ENCODE measurements around the gene RC3H1.
"Not testable (repeated sequence)": the region's sequence is repeated elsewhere in the genome, so short reads cannot be mapped to it uniquely, and the experiment has no call there.

The RC3H1 gene

GRCh38 chr1:174022080-174022975, at the start of gene RC3H1:
TSS of gene RC3H1 (minus strand) at chr1:174022357. CDS start at chr1:173992985, 29,372 bp downstream.
- peak; percentile 83 for DNase-seq (ENCODE audit: low read depth)

GRCh38 chr1:174070614-174071013, 48.5 kb upstream of the RC3H1 start:
- DNase-seq (ENCODE audit: low read depth) = no peak

- no peak for DNase-seq (ENCODE audit: low read depth)
These were observed 45.8 kb upstream of the RC3H1 start for GRCh38 chr1:174068000-174068399.

GRCh38 chr1:174060090-174060489, 37.9 kb upstream of the RC3H1 start:
- DNase-seq (ENCODE audit: low read depth) = no peak

- no peak for DNase-seq (ENCODE audit: low read depth)
These were observed 36.5 kb upstream of the RC3H1 start for GRCh38 chr1:174058624-174059023.

GRCh38 chr1:174056609-174057008, 34.5 kb upstream of the RC3H1 start:
- DNase-seq (ENCODE audit: low read depth) = not testable (repeated sequence)

GRCh38 chr1:174055797-174056196, 33.6 kb upstream of the RC3H1 start:
- DNase-seq (ENCODE audit: low read depth) = not testable (repeated sequence)

- DNase-seq (ENCODE audit: low read depth) = no peak
These were observed 31.7 kb upstream of the RC3H1 start for GRCh38 chr1:174053826-174054225.

GRCh38 chr1:174052621-174053020, 30.5 kb upstream of the RC3H1 start:
- no peak for DNase-seq (ENCODE audit: low read depth)

GRCh38 chr1:174051956-174052355, 29.8 kb upstream of the RC3H1 start:
- no peak for DNase-seq (ENCODE audit: low read depth)

- DNase-seq (ENCODE audit: low read depth) = no peak
These were observed 27.4 kb upstream of the RC3H1 start for GRCh38 chr1:174049514-174049913.

GRCh38 chr1:174044418-174045222, 22.5 kb upstream of the RC3H1 start:
- DNase-seq (ENCODE audit: low read depth) = no peak

GRCh38 chr1:174042509-174042908, 20.4 kb upstream of the RC3H1 start:
- DNase-seq (ENCODE audit: low read depth) = not testable (repeated sequence)

GRCh38 chr1:174041369-174041768, 19.2 kb upstream of the RC3H1 start:
- no peak for DNase-seq (ENCODE audit: low read depth)

GRCh38 chr1:174040387-174040786, 18.2 kb upstream of the RC3H1 start:
- no peak for DNase-seq (ENCODE audit: low read depth)

- DNase-seq (ENCODE audit: low read depth) = no peak
These were observed 16.9 kb upstream of the RC3H1 start for GRCh38 chr1:174039027-174039426.

GRCh38 chr1:174036798-174037197, 14.6 kb upstream of the RC3H1 start:
- DNase-seq (ENCODE audit: low read depth) = no peak

- DNase-seq (ENCODE audit: low read depth) = no peak
These were observed 14.0 kb upstream of the RC3H1 start for GRCh38 chr1:174036204-174036603.

GRCh38 chr1:174032671-174033222, 10.6 kb upstream of the RC3H1 start:
- DNase-seq (ENCODE audit: low read depth) = no peak

GRCh38 chr1:174031099-174031498, 8.9 kb upstream of the RC3H1 start:
- no peak for DNase-seq (ENCODE audit: low read depth)

- no peak for DNase-seq (ENCODE audit: low read depth)
These were observed 6.3 kb upstream of the RC3H1 start for GRCh38 chr1:174028495-174028894.

GRCh38 chr1:174023440-174023839, 1.3 kb upstream of the RC3H1 start:
- no peak for DNase-seq (ENCODE audit: low read depth)

- DNase-seq (ENCODE audit: low read depth) = no peak
These were observed 770 bp upstream of the RC3H1 start for GRCh38 chr1:174022976-174023277.

Measured in activated gamma-delta T cell treated with anti-CD3 and anti-CD28 coated beads, Interleukin-2, amount 50 U/mL, for 16 hours (primary cell).